ENCODE results near the gene TRPC1.
A peak's percentile ranks its signal among the peaks of the same experiment; 100 is the strongest.
"Not testable (repeated sequence)": the region's sequence is repeated elsewhere in the genome, so short reads cannot be mapped to it uniquely, and the experiment has no call there.

The TRPC1 gene

GRCh38 chr3:142716102-142716501, 7.7 kb upstream of the TRPC1 start:
- Histone ChIP-seq H3K4me3 (ENCODE audit: low read depth in 1 of 2, low read length in 2 of 2) (no peak overlapping the region), H3K4me1 (ENCODE audit: insufficient read depth, low read length) (no peaks in the 10 kb centered on the region), H3K27ac (ENCODE audit: low read depth, low read length) (no peak overlapping the region), H3K36me3 (ENCODE audit: insufficient read depth, low read length) (no peaks in the 10 kb centered on the region), H3K9me3 (ENCODE audit: low read length) (no peaks in the 10 kb centered on the region), H3K27me3 (ENCODE audit: control insufficient read depth in 1 of 2, insufficient read depth in 2 of 2, low read length in 2 of 2) (no peaks in the 10 kb centered on the region), H3K9ac (ENCODE audit: low read length) (no peak overlapping the region)

- Histone ChIP-seq H3K27me3 (ENCODE audit: control insufficient read depth in 1 of 2, insufficient read depth in 2 of 2, low read length in 2 of 2) (no peaks in the 10 kb centered on the region), H3K9ac (ENCODE audit: low read length) (no peak overlapping the region), H3K4me3 (ENCODE audit: low read depth in 1 of 2, low read length in 2 of 2) (peak overlapping the region; percentile 50 to 92), H3K36me3 (ENCODE audit: insufficient read depth, low read length) (no peaks in the 10 kb centered on the region), H3K9me3 (ENCODE audit: low read length) (no peaks in the 10 kb centered on the region), H3K27ac (ENCODE audit: low read depth, low read length) (no peak overlapping the region), H3K4me1 (ENCODE audit: insufficient read depth, low read length) (peaks cover 7% of the 10 kb centered on the region)
These were observed 218 bp upstream of the TRPC1 start for GRCh38 chr3:142723665-142723967.

DNA sequence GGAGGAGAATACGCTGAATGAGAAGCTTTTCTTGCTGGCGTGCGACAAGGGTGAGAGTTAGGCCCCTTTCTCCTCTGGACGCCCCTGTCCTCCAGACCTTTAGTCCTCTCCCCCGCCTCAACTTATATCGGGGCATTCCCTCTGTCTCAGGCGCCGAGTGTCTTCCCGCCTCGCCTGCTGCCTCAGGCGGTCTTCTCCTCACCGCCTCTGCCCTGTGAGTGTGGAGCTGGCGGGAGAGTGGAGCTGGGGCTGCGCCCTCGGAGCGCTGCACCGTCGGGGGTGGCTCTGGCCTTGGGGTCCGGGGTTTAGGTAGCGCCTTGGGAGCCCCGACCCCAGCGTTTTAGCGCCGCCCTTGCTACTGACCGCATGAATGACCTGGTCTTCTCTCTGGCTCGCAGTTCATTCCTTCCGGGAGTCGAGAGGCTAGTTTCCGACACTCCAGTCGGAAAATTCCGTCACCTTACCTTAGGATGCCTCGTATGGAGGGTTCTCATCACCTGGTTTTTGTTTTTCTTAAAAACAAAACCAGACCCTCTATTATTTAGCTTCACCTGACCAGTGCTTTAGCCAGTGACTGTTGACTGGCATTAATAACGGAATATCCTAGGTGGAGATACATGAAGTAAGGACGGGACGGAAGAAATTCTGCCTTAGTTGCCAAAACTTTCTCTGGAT, 985 bp downstream of the TRPC1 start:
- H3K27ac ChIP-seq (ENCODE audit: low read depth, low read length) = peak overlapping the region; percentile 80
- H3K36me3 ChIP-seq (ENCODE audit: insufficient read depth, low read length) = no peaks in the 10 kb centered on the region
- H3K4me3 ChIP-seq (ENCODE audit: low read depth in 1 of 2, low read length in 2 of 2) = peak overlapping the region; percentile 92 to 96
- peak overlapping the region; percentile 81 for H3K9ac ChIP-seq (ENCODE audit: low read length)
- H3K4me1 ChIP-seq (ENCODE audit: insufficient read depth, low read length) = peaks cover 7% of the 10 kb centered on the region
- H3K27me3 ChIP-seq (ENCODE audit: control insufficient read depth in 1 of 2, insufficient read depth in 2 of 2, low read length in 2 of 2) = no peaks in the 10 kb centered on the region
- no peaks in the 10 kb centered on the region for H3K9me3 ChIP-seq (ENCODE audit: low read length)

DNA sequence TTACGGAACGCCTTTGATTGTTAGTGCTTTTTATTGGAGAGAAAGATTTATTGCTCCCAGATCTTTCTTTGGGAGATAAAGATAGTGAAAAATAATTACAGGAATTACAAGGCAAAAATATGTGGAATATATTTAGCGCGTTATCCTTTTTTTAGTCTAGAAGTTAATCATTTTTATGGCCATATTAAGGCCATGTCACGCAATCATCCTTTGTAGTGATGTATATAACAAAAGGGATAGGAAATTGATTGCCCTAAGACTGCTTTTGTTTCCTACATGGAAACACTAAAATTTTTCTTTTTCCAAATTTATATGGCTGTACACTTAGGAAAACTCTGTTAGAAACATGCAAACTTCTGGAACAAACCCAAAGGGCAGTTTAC, 1.5 kb downstream of the TRPC1 start:
- peak overlapping the region; percentile 81 for H3K9ac ChIP-seq (ENCODE audit: low read length)
- peak overlapping the region; percentile 92 to 96 for H3K4me3 ChIP-seq (ENCODE audit: low read depth in 1 of 2, low read length in 2 of 2)
- H3K27me3 ChIP-seq (ENCODE audit: control insufficient read depth in 1 of 2, insufficient read depth in 2 of 2, low read length in 2 of 2) = no peaks in the 10 kb centered on the region
- no peaks in the 10 kb centered on the region for H3K36me3 ChIP-seq (ENCODE audit: insufficient read depth, low read length)
- no peak overlapping the region for H3K27ac ChIP-seq (ENCODE audit: low read depth, low read length)
- H3K4me1 ChIP-seq (ENCODE audit: insufficient read depth, low read length) = peaks cover 7% of the 10 kb centered on the region
- H3K9me3 ChIP-seq (ENCODE audit: low read length) = no peaks in the 10 kb centered on the region

- Histone ChIP-seq H3K4me3 (ENCODE audit: low read depth in 1 of 2, low read length in 2 of 2) (no peak overlapping the region), H3K36me3 (ENCODE audit: insufficient read depth, low read length) (no peaks in the 10 kb centered on the region), H3K27ac (ENCODE audit: low read depth, low read length) (no peak overlapping the region), H3K9ac (ENCODE audit: low read length) (no peak overlapping the region), H3K27me3 (ENCODE audit: control insufficient read depth in 1 of 2, insufficient read depth in 2 of 2, low read length in 2 of 2) (no peaks in the 10 kb centered on the region), H3K4me1 (ENCODE audit: insufficient read depth, low read length) (peaks cover 7% of the 10 kb centered on the region), H3K9me3 (ENCODE audit: low read length) (no peaks in the 10 kb centered on the region)
These were observed 2.2 kb downstream of the TRPC1 start for GRCh38 chr3:142726017-142726416.

GRCh38 chr3:142732066-142732465, 8.2 kb downstream of the TRPC1 start:
- H3K4me1 ChIP-seq (ENCODE audit: insufficient read depth, low read length) = no peaks in the 10 kb centered on the region
- no peak overlapping the region for H3K4me3 ChIP-seq (ENCODE audit: low read depth in 1 of 2, low read length in 2 of 2)
- H3K9ac ChIP-seq (ENCODE audit: low read length) = no peak overlapping the region
- H3K36me3 ChIP-seq (ENCODE audit: insufficient read depth, low read length) = no peaks in the 10 kb centered on the region
- H3K27ac ChIP-seq (ENCODE audit: low read depth, low read length) = no peak overlapping the region
- no peaks in the 10 kb centered on the region for H3K27me3 ChIP-seq (ENCODE audit: control insufficient read depth in 1 of 2, insufficient read depth in 2 of 2, low read length in 2 of 2)
- no peaks in the 10 kb centered on the region for H3K9me3 ChIP-seq (ENCODE audit: low read length)

DNA sequence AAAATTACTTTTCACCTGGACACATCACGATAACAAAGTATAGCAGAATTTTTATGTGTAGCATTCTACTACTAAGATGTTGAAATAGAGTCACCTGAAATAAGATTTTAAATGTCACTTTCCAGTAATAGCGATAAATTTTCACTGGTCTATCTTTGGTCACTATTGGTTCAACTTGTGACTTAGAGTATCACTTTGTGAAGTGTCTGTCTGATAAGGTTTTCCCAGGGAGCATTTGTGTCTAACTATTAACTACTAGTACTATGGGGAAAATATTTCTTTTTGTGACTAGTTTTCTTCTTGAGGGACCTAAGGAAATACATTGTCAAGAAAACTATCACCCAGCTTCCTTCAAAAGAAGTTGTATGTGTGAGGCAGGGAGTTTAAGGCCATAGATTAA, 11.0 kb downstream of the TRPC1 start:
- Histone ChIP-seq H3K36me3 (ENCODE audit: insufficient read depth, low read length) (no peaks in the 10 kb centered on the region), H3K9me3 (ENCODE audit: low read length) (no peaks in the 10 kb centered on the region), H3K9ac (ENCODE audit: low read length) (no peak overlapping the region), H3K4me3 (ENCODE audit: low read depth in 1 of 2, low read length in 2 of 2) (no peak overlapping the region), H3K27me3 (ENCODE audit: control insufficient read depth in 1 of 2, insufficient read depth in 2 of 2, low read length in 2 of 2) (no peaks in the 10 kb centered on the region), H3K4me1 (ENCODE audit: insufficient read depth, low read length) (no peaks in the 10 kb centered on the region), H3K27ac (ENCODE audit: low read depth, low read length) (no peak overlapping the region)

- H3K4me1 ChIP-seq (ENCODE audit: insufficient read depth, low read length) = no peaks in the 10 kb centered on the region
- no peak overlapping the region for H3K4me3 ChIP-seq (ENCODE audit: low read depth in 1 of 2, low read length in 2 of 2)
- no peaks in the 10 kb centered on the region for H3K27me3 ChIP-seq (ENCODE audit: control insufficient read depth in 1 of 2, insufficient read depth in 2 of 2, low read length in 2 of 2)
- no peak overlapping the region for H3K9ac ChIP-seq (ENCODE audit: low read length)
- no peaks in the 10 kb centered on the region for H3K36me3 ChIP-seq (ENCODE audit: insufficient read depth, low read length)
- no peak overlapping the region for H3K27ac ChIP-seq (ENCODE audit: low read depth, low read length)
- no peaks in the 10 kb centered on the region for H3K9me3 ChIP-seq (ENCODE audit: low read length)
These were observed 11.6 kb downstream of the TRPC1 start for GRCh38 chr3:142735462-142735861.

DNA sequence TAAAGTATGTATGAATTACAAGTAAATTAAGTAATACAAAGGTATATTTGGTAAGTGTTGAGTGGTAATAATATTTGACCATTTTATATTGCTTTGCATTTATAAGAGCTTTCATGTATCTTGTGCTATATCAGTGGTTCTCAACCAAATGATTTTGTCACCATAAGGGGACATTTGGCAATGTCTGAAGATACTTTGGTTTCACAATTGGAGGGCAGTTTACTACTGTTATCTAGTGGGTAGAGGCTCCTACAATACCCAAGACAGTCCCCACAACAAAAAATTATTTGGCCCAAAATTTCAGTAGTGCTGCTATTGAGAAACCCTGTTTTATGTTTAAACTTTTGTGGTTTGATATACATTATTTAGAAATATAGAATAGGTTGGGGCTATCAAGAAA, 14.6 kb downstream of the TRPC1 start:
- Histone ChIP-seq H3K9ac (ENCODE audit: low read length) (no peak overlapping the region), H3K4me1 (ENCODE audit: insufficient read depth, low read length) (no peaks in the 10 kb centered on the region), H3K4me3 (ENCODE audit: low read depth in 1 of 2, low read length in 2 of 2) (no peak overlapping the region), H3K36me3 (ENCODE audit: insufficient read depth, low read length) (no peaks in the 10 kb centered on the region), H3K27me3 (ENCODE audit: control insufficient read depth in 1 of 2, insufficient read depth in 2 of 2, low read length in 2 of 2) (no peaks in the 10 kb centered on the region), H3K27ac (ENCODE audit: low read depth, low read length) (no peak overlapping the region), H3K9me3 (ENCODE audit: low read length) (no peaks in the 10 kb centered on the region)

DNA sequence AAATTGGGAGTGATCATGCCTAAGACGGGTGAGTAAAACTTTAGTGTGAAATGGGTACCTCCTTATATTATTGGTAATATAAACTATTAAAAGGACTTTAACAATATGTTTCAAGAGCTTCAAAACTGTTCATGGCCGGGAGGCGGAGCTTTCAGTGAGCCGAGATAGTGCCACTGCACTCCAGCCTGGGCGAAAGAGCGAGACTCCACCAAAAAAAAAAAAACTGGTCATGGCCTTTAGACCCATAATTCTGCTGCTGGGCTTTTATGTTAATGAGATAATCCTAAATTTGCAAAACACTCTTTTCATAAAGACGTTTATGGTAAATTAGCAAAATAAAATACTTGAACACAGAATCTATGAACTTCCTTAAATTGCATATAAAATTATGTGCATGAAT, 22.8 kb downstream of the TRPC1 start:
- Histone ChIP-seq H3K4me1 (ENCODE audit: insufficient read depth, low read length) (no peaks in the 10 kb centered on the region), H3K9me3 (ENCODE audit: low read length) (no peaks in the 10 kb centered on the region), H3K9ac (ENCODE audit: low read length) (no peak overlapping the region), H3K36me3 (ENCODE audit: insufficient read depth, low read length) (no peaks in the 10 kb centered on the region), H3K4me3 (ENCODE audit: low read depth in 1 of 2, low read length in 2 of 2) (no peak overlapping the region), H3K27ac (ENCODE audit: low read depth, low read length) (no peak overlapping the region), H3K27me3 (ENCODE audit: control insufficient read depth in 1 of 2, insufficient read depth in 2 of 2, low read length in 2 of 2) (no peaks in the 10 kb centered on the region)

- not testable (repeated sequence) for H3K9me3 ChIP-seq (ENCODE audit: low read length); H3K27me3 ChIP-seq (ENCODE audit: control insufficient read depth in 1 of 2, insufficient read depth in 2 of 2, low read length in 2 of 2); H3K36me3 ChIP-seq (ENCODE audit: insufficient read depth, low read length); H3K9ac ChIP-seq (ENCODE audit: low read length); H3K4me3 ChIP-seq (ENCODE audit: low read depth in 1 of 2, low read length in 2 of 2); H3K27ac ChIP-seq (ENCODE audit: low read depth, low read length); H3K4me1 ChIP-seq (ENCODE audit: insufficient read depth, low read length)
These were observed 26.7 kb downstream of the TRPC1 start for GRCh38 chr3:142750531-142750930.

DNA sequence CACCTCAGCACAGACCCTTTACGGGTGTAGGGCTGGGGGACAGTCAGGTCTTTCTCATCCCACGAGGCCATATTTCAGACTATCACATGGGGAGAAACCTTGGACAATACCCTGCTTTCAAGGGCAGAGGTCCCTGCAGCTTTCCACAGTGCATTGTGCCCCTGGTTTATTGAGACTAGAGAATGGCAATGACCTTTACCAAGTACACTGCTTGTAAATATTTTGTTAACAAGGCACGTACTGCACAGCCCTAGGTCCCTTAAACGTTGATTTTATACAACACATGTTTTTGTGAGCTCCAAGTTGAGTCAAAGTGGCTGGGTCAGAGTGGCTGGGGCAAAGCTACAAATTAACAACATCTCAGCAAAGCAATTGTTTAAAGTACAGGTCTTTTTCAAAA, 28.8 kb downstream of the TRPC1 start:
- not testable (repeated sequence) for H3K36me3 ChIP-seq (ENCODE audit: insufficient read depth, low read length); H3K27me3 ChIP-seq (ENCODE audit: control insufficient read depth in 1 of 2, insufficient read depth in 2 of 2, low read length in 2 of 2); H3K27ac ChIP-seq (ENCODE audit: low read depth, low read length); H3K9ac ChIP-seq (ENCODE audit: low read length); H3K4me1 ChIP-seq (ENCODE audit: insufficient read depth, low read length); H3K9me3 ChIP-seq (ENCODE audit: low read length); H3K4me3 ChIP-seq (ENCODE audit: low read depth in 1 of 2, low read length in 2 of 2)
